Tibial nerve (tissue), 4 donors: ENCODE results near the gene AP3D1. TPM values are rescaled to one million over a fixed set of nuclear protein-coding genes. Genes with fewer than 3 reads are reported as not detected.
"Not testable (repeated sequence)": the region's sequence is repeated elsewhere in the genome, so short reads cannot be mapped to it uniquely, and the experiment has no call there.

Source experiments
- DNase-seq, 2 donors: peaks; one replicate each; pipeline ENCODE4 v3.0.0-alpha.2; 2019; ENCODE audit warnings: low spot score in 2 of 2
- H3K27ac ChIP-seq, 4 donors: fragments of 200-600 bp; sonication (generic) in 3 of 4; one replicate each; pipeline ENCODE4 v1.5.1; 2017 to 2019; ENCODE audit warnings: mild to moderate bottlenecking in 1 of 4
- H3K27me3 ChIP-seq, 2 donors: fragments of 200-600 bp; sonication (generic) in 1 of 2; one replicate each; pipeline versions ENCODE4 v1.5.1 to v1.6.0; 2017 to 2019
- H3K36me3 ChIP-seq, 3 donors: fragments of 200-600 bp; sonication (generic); one replicate each; pipeline ENCODE4 v1.5.1; 2018 to 2019
- H3K4me1 ChIP-seq, 4 donors: fragments of 200-600 bp; sonication (generic) in 3 of 4; one replicate each; pipeline ENCODE4 v1.5.1; 2017 to 2019
- H3K4me3 ChIP-seq, 4 donors: fragments of 200-600 bp; sonication (generic) in 3 of 4; one replicate each; pipeline ENCODE4 v1.5.1; 2017 to 2019; ENCODE audit warnings: mild to moderate bottlenecking in 1 of 4, moderate library complexity in 1 of 4
- H3K9me3 ChIP-seq, 4 donors: fragments of 200-600 bp; sonication (generic) in 3 of 4; one replicate each; pipeline ENCODE4 v1.5.1; 2017 to 2019
- CTCF ChIP-seq, 5 experiments: fragments of 200-600 bp in 3 of 5; fragments of 450-650 bp in 2 of 5; sonication (generic) in 3 of 5; IDR thresholded peaks; one replicate each; pipeline ENCODE4 v1.5.1; 2016 to 2019; ENCODE audit warnings: antibody characterized with exemption in 5 of 5, mild to moderate bottlenecking in 3 of 5, moderate library complexity in 2 of 5
- EP300 ChIP-seq, 2 donors: sonication (generic); formaldehyde crosslinking; IDR thresholded peaks; one replicate each; pipeline ENCODE4 v1.6.1; 2017; ENCODE audit warnings: antibody characterized with exemption in 2 of 2, mild to moderate bottlenecking in 1 of 2
- POLR2A ChIP-seq, 2 donors: fragments of 450-650 bp; IDR thresholded peaks; one replicate each; pipeline ENCODE4 v1.6.1; 2017; ENCODE audit warnings: antibody characterized with exemption in 2 of 2, mild to moderate bottlenecking in 2 of 2, moderate library complexity in 2 of 2
- WGBS, 2 donors: methylation state at CpG; one replicate each; pipeline ENCODE4 v1.1.5; 2018; 5-methylcytosine and 5-hydroxymethylcytosine counted together
- total RNA-seq, 4 donors: library from RNA; depleted of rRNA; stranded (reverse); fragments of >200 nt; gene quantifications; one replicate each; pipeline ENCODE4 v1.1.0, GENCODE V29; 2016

AP3D1 gene
- total RNA-seq, 4 donors from 2014 or later, result 75.2 to 127 (median 83.3) TPM

- TF ChIP-seq POLR2A (IDR thresholded peaks at IDR 0.05), result no peak
- TF ChIP-seq CTCF (IDR thresholded peaks at IDR 0.05), result no peak
- no peak for TF ChIP-seq EP300 (IDR thresholded peaks at IDR 0.05)
- H3K4me3 ChIP-seq, result no peak overlapping the region
- DNase-seq, result no peak
- H3K9me3 ChIP-seq, result no peaks in the 10 kb centered on the region
- peaks cover 0 to 14% (median 0%) of the 10 kb centered on the region in 4 donors for H3K4me1 ChIP-seq
- no peak overlapping the region for H3K27ac ChIP-seq
- WGBS, 2 donors, result 92 to 93% methylated on average over 8 to 11 of the region's 11 CpGs
- H3K36me3 ChIP-seq, result peaks cover 0 to 89% (median 12%) of the 10 kb centered on the region in 3 donors
- H3K27me3 ChIP-seq, result no peaks in the 10 kb centered on the region
These were observed 21.9 kb downstream of the AP3D1 start for GRCh38 chr19:2129486-2129885.

- DNase-seq, result no peak
- no peak overlapping the region for H3K4me3 ChIP-seq
- WGBS, 2 donors, result 88 to 90% methylated on average over 6 to 9 of the region's 21 CpGs
- peaks cover 0 to 14% (median 0%) of the 10 kb centered on the region in 4 donors for H3K4me1 ChIP-seq
- TF ChIP-seq EP300 (IDR thresholded peaks at IDR 0.05) (no peak), POLR2A (IDR thresholded peaks at IDR 0.05) (no peak), CTCF (IDR thresholded peaks at IDR 0.05) (no peak)
- H3K36me3 ChIP-seq, result peaks cover 0 to 89% (median 12%) of the 10 kb centered on the region in 3 donors
- H3K27ac ChIP-seq, result no peak overlapping the region
- no peaks in the 10 kb centered on the region for H3K9me3 ChIP-seq
- H3K27me3 ChIP-seq, result no peaks in the 10 kb centered on the region
These were observed 22.3 kb downstream of the AP3D1 start for GRCh38 chr19:2129022-2129421.

GRCh38 chr19:2128252-2128651, 23.1 kb downstream of the AP3D1 start:
- H3K27ac ChIP-seq, H3K27me3 ChIP-seq, DNase-seq, H3K4me3 ChIP-seq, H3K9me3 ChIP-seq: not testable (repeated sequence)
- WGBS, 2 donors, result 75 to 87% methylated on average over 3 to 18 of the region's 34 CpGs
- H3K36me3 ChIP-seq, result peaks cover 0 to 89% (median 15%) of the 10 kb centered on the region in 3 donors
- peaks cover 0 to 11% (median 0%) of the 10 kb centered on the region in 4 donors for H3K4me1 ChIP-seq

- H3K36me3 ChIP-seq, result peaks cover 0 to 89% (median 16%) of the 10 kb centered on the region in 3 donors
- no peak for TF ChIP-seq EP300 (IDR thresholded peaks at IDR 0.05)
- TF ChIP-seq CTCF (IDR thresholded peaks at IDR 0.05), result no peak
- no peak for TF ChIP-seq POLR2A (IDR thresholded peaks at IDR 0.05)
- no peak for DNase-seq
- H3K9me3 ChIP-seq, result no peaks in the 10 kb centered on the region
- H3K27me3 ChIP-seq, result no peaks in the 10 kb centered on the region
- H3K27ac ChIP-seq, result no peak overlapping the region
- H3K4me3 ChIP-seq, result no peak overlapping the region
- H3K4me1 ChIP-seq, result peaks cover 0 to 7% (median 0%) of the 10 kb centered on the region in 4 donors
- WGBS, 2 donors, result 75 to 82% methylated on average over 18 to 19 of the region's 19 CpGs
These were observed 23.6 kb downstream of the AP3D1 start for GRCh38 chr19:2127758-2128157.

- 91% methylated on average over 16 to 21 of the region's 24 CpGs for WGBS, 2 donors
- no peak for TF ChIP-seq CTCF (IDR thresholded peaks at IDR 0.05)
- TF ChIP-seq POLR2A (IDR thresholded peaks at IDR 0.05), result no peak
- no peak for TF ChIP-seq EP300 (IDR thresholded peaks at IDR 0.05)
- Histone ChIP-seq H3K36me3 (peaks cover 0 to 89% (median 19%) of the 10 kb centered on the region in 3 donors), H3K4me1 (no peaks in the 10 kb centered on the region), H3K27me3 (no peaks in the 10 kb centered on the region), H3K9me3 (no peaks in the 10 kb centered on the region), H3K27ac (no peak overlapping the region), H3K4me3 (no peak overlapping the region)
- no peak for DNase-seq
These were observed 24.4 kb downstream of the AP3D1 start for GRCh38 chr19:2126879-2127518.
